Neutrophil (primary cell): ENCODE data around the gene AK4.

Source experiments
- H3K27ac ChIP-seq: fragments of 200-600 bp; sonication (generic); 2 replicates; pipeline ENCODE4 v1.5.1; 2016; ENCODE audit warnings: mild to moderate bottlenecking, moderate library complexity
- H3K27me3 ChIP-seq: fragments of 200-600 bp; sonication (generic); 2 replicates; pipeline ENCODE4 v1.6.0; 2016; ENCODE audit warnings: mild to moderate bottlenecking
- H3K36me3 ChIP-seq: fragments of 200-600 bp; sonication (generic); 2 replicates; pipeline ENCODE4 v1.5.1; 2017
- H3K4me1 ChIP-seq, 2 experiments: fragments of 200-600 bp in 1 of 2; sonication (generic) in 1 of 2; 1 replicate in 1 of 2; 2 replicates in 1 of 2; pipeline versions ENCODE4 v1.5.1 to v1.6.1; 2013 to 2016; ENCODE audit warnings: low read depth in 1 of 2, low read length in 1 of 2, mild to moderate bottlenecking in 1 of 2, moderate library complexity in 1 of 2; ENCODE audit not compliant: control insufficient read depth in 1 of 2, insufficient read depth in 1 of 2
- H3K4me3 ChIP-seq, 2 experiments: fragments of 200-600 bp in 1 of 2; sonication (generic) in 1 of 2; 1 replicate in 1 of 2; 2 replicates in 1 of 2; pipeline ENCODE4 v1.5.1; 2013 to 2016; ENCODE audit warnings: low read depth in 1 of 2, low read length in 1 of 2, mild to moderate bottlenecking in 1 of 2, moderate library complexity in 1 of 2
- H3K9me3 ChIP-seq: fragments of 200-600 bp; sonication (generic); 2 replicates; pipeline ENCODE4 v1.5.1; 2016
- CTCF ChIP-seq: fragments of 200-600 bp; sonication (generic); IDR thresholded peaks from 2 replicates; pipeline ENCODE4 v1.5.1; 2016; ENCODE audit warnings: antibody characterized with exemption

The AK4 gene

GRCh38 chr1:65259816-65260215 is 111.8 kb downstream of the AK4 start:
- H3K9me3 ChIP-seq: no peaks in the 10 kb centered on the region
- TF ChIP-seq CTCF: no peak
- no peaks in the 10 kb centered on the region for H3K36me3 ChIP-seq
- peaks cover 5 to 7% of the 10 kb centered on the region in 2 experiments for H3K4me1 ChIP-seq
- peaks cover 59% of the 10 kb centered on the region for H3K27me3 ChIP-seq
- no peak overlapping the region for H3K4me3 ChIP-seq
- H3K27ac ChIP-seq: no peak overlapping the region

- peaks cover 59% of the 10 kb centered on the region for H3K27me3 ChIP-seq
- no peaks in the 10 kb centered on the region for H3K36me3 ChIP-seq
- TF ChIP-seq CTCF: no peak
- no peak overlapping the region for H3K27ac ChIP-seq
- H3K4me1 ChIP-seq: peaks cover 8 to 9% of the 10 kb centered on the region in 2 experiments
- no peaks in the 10 kb centered on the region for H3K9me3 ChIP-seq
- no peak overlapping the region for H3K4me3 ChIP-seq
Measured at GRCh38 chr1:65260851-65261473, 113.0 kb downstream of the AK4 start.

- no peak for TF ChIP-seq CTCF
- Histone ChIP-seq H3K36me3 (no peaks in the 10 kb centered on the region), H3K4me1 (peaks cover 9 to 10% of the 10 kb centered on the region in 2 experiments), H3K27me3 (peaks cover 68% of the 10 kb centered on the region), H3K27ac (no peak overlapping the region), H3K9me3 (no peaks in the 10 kb centered on the region), H3K4me3 (no peak overlapping the region)
Measured at GRCh38 chr1:65263286-65263685, 115.3 kb downstream of the AK4 start.

GRCh38 chr1:65264197-65264929 is 116.4 kb downstream of the AK4 start:
- Histone ChIP-seq H3K4me1 (peaks cover 9 to 10% of the 10 kb centered on the region in 2 experiments), H3K27ac (no peak overlapping the region), H3K36me3 (no peaks in the 10 kb centered on the region), H3K9me3 (no peaks in the 10 kb centered on the region), H3K4me3 (no peak overlapping the region), H3K27me3 (peaks cover 70% of the 10 kb centered on the region)
- TF ChIP-seq CTCF: no peak

- TF ChIP-seq CTCF: no peak
- Histone ChIP-seq H3K4me1 (peaks cover 9 to 10% of the 10 kb centered on the region in 2 experiments), H3K27ac (no peak overlapping the region)
Measured at GRCh38 chr1:65265296-65265650, 117.3 kb downstream of the AK4 start.

More at GRCh38 chr1:65265296-65265650, 117.3 kb downstream of the AK4 start:
- Histone ChIP-seq H3K27me3 (peaks cover 62% of the 10 kb centered on the region), H3K36me3 (no peaks in the 10 kb centered on the region), H3K4me3 (peak overlapping the region in 1 of 2 experiments; percentile 5), H3K9me3 (no peaks in the 10 kb centered on the region)
